GM15510 (cell line): ENCODE data around the gene SERTAD2.

Experiments used
- POLR2A ChIP-seq: IDR thresholded peaks from 3 replicates; pipeline ENCODE4 v1.6.1; 2011; ENCODE audit warnings: borderline replicate concordance; ENCODE audit not compliant: insufficient read length; ENCODE audit errors: extremely low read depth

SERTAD2 gene

GRCh38 chr2:64629329-64629781 is 24.4 kb downstream of the SERTAD2 start:
- no peak for TF ChIP-seq POLR2A

GRCh38 chr2:64627860-64628841 is 25.6 kb downstream of the SERTAD2 start:
- TF ChIP-seq POLR2A, result no peak

GRCh38 chr2:64626963-64627760 is 26.6 kb downstream of the SERTAD2 start:
- no peak for TF ChIP-seq POLR2A

GRCh38 chr2:64626146-64626809 is 27.4 kb downstream of the SERTAD2 start:
- no peak for TF ChIP-seq POLR2A

- TF ChIP-seq POLR2A, result no peak
Observed at GRCh38 chr2:64625299-64626145, 28.2 kb downstream of the SERTAD2 start.

GRCh38 chr2:64624862-64625261 is 28.9 kb downstream of the SERTAD2 start:
- TF ChIP-seq POLR2A, result no peak

- no peak for TF ChIP-seq POLR2A
Observed at GRCh38 chr2:64624108-64624610, 29.6 kb downstream of the SERTAD2 start.

GRCh38 chr2:64623242-64623850 is 30.4 kb downstream of the SERTAD2 start:
- TF ChIP-seq POLR2A, result no peak

GRCh38 chr2:64622443-64623241 is 31.1 kb downstream of the SERTAD2 start:
- TF ChIP-seq POLR2A, result no peak

GRCh38 chr2:64620661-64621060 is 33.1 kb downstream of the SERTAD2 start:
- no peak for TF ChIP-seq POLR2A

- no peak for TF ChIP-seq POLR2A
Observed at GRCh38 chr2:64617631-64618151, 36.0 kb downstream of the SERTAD2 start.

- TF ChIP-seq POLR2A, result no peak
Observed at GRCh38 chr2:64615844-64616536, 37.7 kb downstream of the SERTAD2 start.
